Fibroblast of lung (primary cell): ENCODE data around the gene LCAT.

Experiments
- EZH2 ChIP-seq: IDR thresholded peaks from 2 replicates; pipeline ENCODE4 v1.5.1; 2012; ENCODE audit warnings: low read length, control low read depth, mild to moderate bottlenecking; ENCODE audit errors: missing control alignments
- TF ChIP-seq, protein P1 (sequence below), 2 donors: IDR thresholded peaks in 1 of 2; conservative IDR thresholded peaks in 1 of 2; 1 replicate in 1 of 2; 2 replicates in 1 of 2; pipeline ENCODE4 v1.5.1; 2011 to 2012; ENCODE audit warnings: low read length in 2 of 2, control low read depth in 1 of 2, inconsistent platforms in 1 of 2, low read depth in 1 of 2, mild to moderate bottlenecking in 1 of 2

GRCh38 chr16:67901734-67902133 is 42.2 kb downstream of the LCAT start:
- TF ChIP-seq, protein P1, sequence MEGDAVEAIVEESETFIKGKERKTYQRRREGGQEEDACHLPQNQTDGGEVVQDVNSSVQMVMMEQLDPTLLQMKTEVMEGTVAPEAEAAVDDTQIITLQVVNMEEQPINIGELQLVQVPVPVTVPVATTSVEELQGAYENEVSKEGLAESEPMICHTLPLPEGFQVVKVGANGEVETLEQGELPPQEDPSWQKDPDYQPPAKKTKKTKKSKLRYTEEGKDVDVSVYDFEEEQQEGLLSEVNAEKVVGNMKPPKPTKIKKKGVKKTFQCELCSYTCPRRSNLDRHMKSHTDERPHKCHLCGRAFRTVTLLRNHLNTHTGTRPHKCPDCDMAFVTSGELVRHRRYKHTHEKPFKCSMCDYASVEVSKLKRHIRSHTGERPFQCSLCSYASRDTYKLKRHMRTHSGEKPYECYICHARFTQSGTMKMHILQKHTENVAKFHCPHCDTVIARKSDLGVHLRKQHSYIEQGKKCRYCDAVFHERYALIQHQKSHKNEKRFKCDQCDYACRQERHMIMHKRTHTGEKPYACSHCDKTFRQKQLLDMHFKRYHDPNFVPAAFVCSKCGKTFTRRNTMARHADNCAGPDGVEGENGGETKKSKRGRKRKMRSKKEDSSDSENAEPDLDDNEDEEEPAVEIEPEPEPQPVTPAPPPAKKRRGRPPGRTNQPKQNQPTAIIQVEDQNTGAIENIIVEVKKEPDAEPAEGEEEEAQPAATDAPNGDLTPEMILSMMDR (conservative IDR thresholded peaks at IDR 0.05 in 1 of 2, IDR thresholded peaks at IDR 0.05 in 1 of 2; ENCODE audit: low read depth in 1 of 2, low read length in 2 of 2), result no peak
- TF ChIP-seq EZH2, result no peak
